ENCODE measurements around the gene CSTF1. TPM values are rescaled to one million over a fixed set of nuclear protein-coding genes. Genes with fewer than 3 reads are reported as not detected.

The CSTF1 gene
- total and polyA plus RNA-seq, 8 donors = 30.0 to 44.6 (median 41.5) TPM

GRCh38 chr20:56420940-56421688 lies 28.7 kb downstream of the CSTF1 start:
- H3K36me3 ChIP-seq = peaks cover 0 to 1% of the 10 kb centered on the region in 2 donors
- peak overlapping the region in 1 of 2 donors; percentile 6 for H3K27ac ChIP-seq
- no peaks in the 10 kb centered on the region for H3K27me3 ChIP-seq
- no peak for ATAC-seq
- no peak for TF ChIP-seq CTCF (IDR thresholded peaks at IDR 0.05)
- H3K9me3 ChIP-seq = no peaks in the 10 kb centered on the region
- H3K4me3 ChIP-seq = no peak overlapping the region
- no peak for DNase-seq
- peaks cover 18 to 87% of the 10 kb centered on the region in 2 donors for H3K4me1 ChIP-seq
- intact Hi-C loops (cut with DNase I) = no loop called here

GRCh38 chr20:56422076-56422823 lies 29.8 kb downstream of the CSTF1 start:
- Histone ChIP-seq H3K36me3 (no peaks in the 10 kb centered on the region), H3K27ac (peak overlapping the region; percentile 62 to 65), H3K27me3 (no peaks in the 10 kb centered on the region), H3K4me3 (no peak overlapping the region), H3K4me1 (peaks cover 18 to 89% of the 10 kb centered on the region in 2 donors), H3K9me3 (no peaks in the 10 kb centered on the region)
- no peak for TF ChIP-seq CTCF (IDR thresholded peaks at IDR 0.05)
- DNase-seq (no peak), ATAC-seq (peak; percentile 17)
- intact Hi-C loops (cut with DNase I) = no loop called here

- no peak overlapping the region for H3K4me3 ChIP-seq
- ATAC-seq (no peak), DNase-seq (no peak)
- H3K36me3 ChIP-seq = no peaks in the 10 kb centered on the region
- no peak for TF ChIP-seq CTCF (IDR thresholded peaks at IDR 0.05)
- H3K9me3 ChIP-seq = no peaks in the 10 kb centered on the region
- no peaks in the 10 kb centered on the region for H3K27me3 ChIP-seq
- peak overlapping the region; percentile 62 to 65 for H3K27ac ChIP-seq
- intact Hi-C loops (cut with DNase I) = no loop called here
- peaks cover 17 to 89% of the 10 kb centered on the region in 2 donors for H3K4me1 ChIP-seq
These were observed 30.4 kb downstream of the CSTF1 start for GRCh38 chr20:56422824-56423189.

GRCh38 chr20:56423211-56423610 lies 30.8 kb downstream of the CSTF1 start:
- peak overlapping the region; percentile 62 to 65 for H3K27ac ChIP-seq
- no peaks in the 10 kb centered on the region for H3K9me3 ChIP-seq
- peaks cover 18 to 89% of the 10 kb centered on the region in 2 donors for H3K4me1 ChIP-seq
- ATAC-seq = no peak
- H3K27me3 ChIP-seq = no peaks in the 10 kb centered on the region
- no peak overlapping the region for H3K4me3 ChIP-seq
- intact Hi-C loops (cut with DNase I) = no loop called here
- H3K36me3 ChIP-seq = no peaks in the 10 kb centered on the region
- no peak for TF ChIP-seq CTCF (IDR thresholded peaks at IDR 0.05)
- DNase-seq = no peak

GRCh38 chr20:56423886-56424285 lies 31.4 kb downstream of the CSTF1 start:
- no peaks in the 10 kb centered on the region for H3K27me3 ChIP-seq
- no peaks in the 10 kb centered on the region for H3K36me3 ChIP-seq
- no peaks in the 10 kb centered on the region for H3K9me3 ChIP-seq
- TF ChIP-seq CTCF (IDR thresholded peaks at IDR 0.05) = no peak
- H3K4me1 ChIP-seq = peaks cover 24 to 89% of the 10 kb centered on the region in 2 donors
- intact Hi-C loops (cut with DNase I) = no loop called here
- H3K4me3 ChIP-seq = no peak overlapping the region
- H3K27ac ChIP-seq = peak overlapping the region in 1 of 2 donors; percentile 62
- peak in 2 of 4 donors; percentile 69 to 78 for DNase-seq
- ATAC-seq = no peak

All from left lung (tissue), 10 donors.